Measurements from ENCODE around the gene EVPLL.
"Not testable (repeated sequence)": the region's sequence is repeated elsewhere in the genome, so short reads cannot be mapped to it uniquely, and the experiment has no call there.

Gene EVPLL

DNA sequence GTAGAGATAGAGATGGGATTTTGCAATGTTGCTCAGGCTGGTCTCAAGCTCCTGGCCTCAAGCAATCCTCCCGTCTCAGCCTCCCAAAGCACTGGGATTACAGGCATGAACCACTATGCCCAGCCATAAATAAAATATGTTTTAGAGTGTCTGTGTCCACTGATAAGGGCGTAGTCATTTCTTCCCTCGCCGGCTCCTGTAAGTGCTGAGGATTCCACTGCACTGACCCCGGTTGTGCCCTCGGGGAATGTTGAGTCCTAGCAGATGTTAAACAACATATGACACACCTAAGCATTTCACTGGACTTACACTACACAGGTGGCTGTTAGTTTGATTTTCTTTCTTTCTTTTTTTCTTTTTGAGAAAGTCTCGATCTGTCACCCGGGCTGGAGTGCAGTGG, 8.6 kb upstream of the EVPLL start:
- H3K27ac ChIP-seq = no peak overlapping the region
- TF ChIP-seq, protein P1, sequence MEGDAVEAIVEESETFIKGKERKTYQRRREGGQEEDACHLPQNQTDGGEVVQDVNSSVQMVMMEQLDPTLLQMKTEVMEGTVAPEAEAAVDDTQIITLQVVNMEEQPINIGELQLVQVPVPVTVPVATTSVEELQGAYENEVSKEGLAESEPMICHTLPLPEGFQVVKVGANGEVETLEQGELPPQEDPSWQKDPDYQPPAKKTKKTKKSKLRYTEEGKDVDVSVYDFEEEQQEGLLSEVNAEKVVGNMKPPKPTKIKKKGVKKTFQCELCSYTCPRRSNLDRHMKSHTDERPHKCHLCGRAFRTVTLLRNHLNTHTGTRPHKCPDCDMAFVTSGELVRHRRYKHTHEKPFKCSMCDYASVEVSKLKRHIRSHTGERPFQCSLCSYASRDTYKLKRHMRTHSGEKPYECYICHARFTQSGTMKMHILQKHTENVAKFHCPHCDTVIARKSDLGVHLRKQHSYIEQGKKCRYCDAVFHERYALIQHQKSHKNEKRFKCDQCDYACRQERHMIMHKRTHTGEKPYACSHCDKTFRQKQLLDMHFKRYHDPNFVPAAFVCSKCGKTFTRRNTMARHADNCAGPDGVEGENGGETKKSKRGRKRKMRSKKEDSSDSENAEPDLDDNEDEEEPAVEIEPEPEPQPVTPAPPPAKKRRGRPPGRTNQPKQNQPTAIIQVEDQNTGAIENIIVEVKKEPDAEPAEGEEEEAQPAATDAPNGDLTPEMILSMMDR (conservative IDR thresholded peaks at IDR 0.05) = no peak

DNA sequence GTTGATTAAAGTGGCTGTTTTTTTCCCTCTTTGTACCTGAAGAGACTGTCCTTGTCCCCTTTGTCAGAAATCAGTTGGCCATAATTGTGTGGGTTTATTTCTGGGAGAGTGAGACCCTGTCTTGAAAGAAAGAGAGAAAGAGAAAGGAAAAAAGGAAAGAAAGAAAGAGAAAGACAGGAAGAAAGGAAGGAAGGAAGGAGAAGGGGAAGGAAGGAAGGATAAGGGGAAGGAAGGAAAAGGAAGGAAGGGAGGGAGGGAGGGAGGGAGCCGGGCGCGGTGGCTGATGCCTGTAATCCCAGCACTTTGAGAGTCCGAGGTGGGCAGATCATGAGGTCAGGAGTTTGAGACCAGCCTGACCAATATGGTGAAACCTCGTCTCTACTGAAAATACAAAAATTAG, 6.8 kb upstream of the EVPLL start:
- TF ChIP-seq, protein P1 (conservative IDR thresholded peaks at IDR 0.05) = no peak
- no peak overlapping the region for H3K27ac ChIP-seq

- no peak overlapping the region for H3K27ac ChIP-seq
- TF ChIP-seq, protein P1 (conservative IDR thresholded peaks at IDR 0.05) = no peak
These were observed 6.1 kb upstream of the EVPLL start for GRCh38 chr17:18371455-18371854.

GRCh38 chr17:18373181-18373580, 4.4 kb upstream of the EVPLL start:
- not testable (repeated sequence) for H3K27ac ChIP-seq

GRCh38 chr17:18374216-18374615, 3.4 kb upstream of the EVPLL start:
- no peak overlapping the region for H3K27ac ChIP-seq
- TF ChIP-seq, protein P1 (conservative IDR thresholded peaks at IDR 0.05) = no peak

DNA sequence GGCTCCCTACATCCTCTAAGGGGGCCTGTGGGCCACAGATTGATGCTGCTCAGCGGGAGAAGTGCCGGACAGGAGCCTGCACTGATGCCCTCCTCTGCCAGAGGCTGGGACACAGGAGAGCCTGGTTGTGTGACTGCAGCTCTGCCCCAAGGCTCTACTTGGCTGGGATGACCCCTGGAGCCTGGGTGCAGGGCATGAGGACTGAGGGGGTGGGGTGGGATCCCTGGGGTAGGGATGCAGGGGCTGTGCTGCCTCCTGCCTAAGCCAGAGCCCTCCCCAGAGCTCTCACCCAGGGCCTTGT, 577 bp downstream of the EVPLL start:
- H3K27ac ChIP-seq = no peak overlapping the region
- TF ChIP-seq, protein P1 (conservative IDR thresholded peaks at IDR 0.05) = no peak

GRCh38 chr17:18378614-18379013, 1.0 kb downstream of the EVPLL start:
- not testable (repeated sequence) for H3K27ac ChIP-seq

DNA sequence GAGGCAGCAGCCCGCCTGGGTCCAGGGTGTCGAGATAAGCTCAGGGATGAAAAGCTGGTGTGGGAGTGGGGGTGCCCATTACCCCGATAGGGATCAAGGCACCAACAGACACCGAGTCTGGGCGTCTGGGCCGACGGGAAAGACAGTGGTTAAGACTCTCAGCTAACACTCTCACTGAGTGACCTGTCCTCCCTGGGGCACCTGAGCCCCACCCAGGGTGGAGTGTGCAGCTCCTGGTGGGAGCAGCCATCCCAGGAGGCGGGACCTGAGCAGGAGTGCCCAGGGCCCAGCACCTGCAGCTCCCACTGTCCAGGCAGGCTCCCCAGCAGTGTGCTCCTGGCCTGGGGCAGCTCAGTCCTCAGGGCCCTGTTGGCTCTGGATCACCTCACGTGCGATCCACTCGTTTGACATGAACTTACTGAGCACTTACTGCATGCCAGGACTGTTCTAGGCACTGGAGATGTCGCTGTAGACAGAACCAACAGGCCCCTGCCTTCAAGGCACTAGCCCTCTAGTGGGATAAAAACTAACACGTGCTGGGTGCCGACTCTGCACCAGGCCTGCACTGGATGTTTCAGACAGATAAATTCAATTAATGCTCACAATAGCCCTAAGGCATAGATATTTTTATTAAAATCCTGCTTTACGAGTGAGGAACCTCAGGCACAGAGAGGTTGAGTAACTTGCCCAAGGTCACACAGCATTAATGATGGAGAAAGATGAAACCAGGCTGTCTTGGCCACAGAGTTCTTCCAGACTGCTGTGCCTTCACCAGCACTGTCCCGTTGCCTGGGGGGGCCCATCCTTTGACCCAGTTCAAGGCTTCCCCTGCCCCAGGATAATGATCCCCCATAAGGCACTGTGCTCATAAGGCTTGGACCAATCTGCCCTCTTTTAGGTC, 1.9 kb downstream of the EVPLL start:
- TF ChIP-seq, protein P1 (conservative IDR thresholded peaks at IDR 0.05) = no peak
- H3K27ac ChIP-seq = no peak overlapping the region

All from VCaP (cell line).